ENCODE data around the gene C1QTNF8. TPM values are rescaled to one million over a fixed set of nuclear protein-coding genes. Genes with fewer than 3 reads are reported as not detected.

Gene C1QTNF8
- total RNA-seq, 1 donor, result not detected

DNA sequence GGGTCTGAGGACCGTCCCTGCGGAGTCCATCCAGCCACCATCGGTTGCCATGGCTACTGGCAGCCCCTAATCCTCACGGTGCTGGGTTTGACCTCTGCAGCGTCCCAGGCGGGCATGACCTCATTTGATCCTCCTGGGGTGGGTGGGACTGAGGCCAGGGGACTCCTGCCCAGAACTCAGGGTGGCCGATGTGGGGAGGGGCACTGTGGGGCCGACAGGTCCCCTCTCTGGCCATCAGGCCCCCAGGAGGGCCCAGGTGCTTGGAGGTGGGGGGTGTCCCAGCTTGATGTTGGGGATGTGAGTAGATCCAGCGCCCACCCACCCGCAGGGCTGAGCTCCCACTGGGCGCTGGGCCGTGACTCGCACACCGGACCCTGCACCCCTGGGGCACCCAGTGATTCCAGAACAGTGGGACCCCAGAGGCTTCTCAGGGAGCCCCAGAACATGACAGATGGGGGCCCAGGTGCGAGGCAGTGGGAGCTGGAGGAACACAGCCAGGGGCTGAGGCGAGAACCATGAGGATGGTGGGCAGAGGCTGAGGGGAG is 25.1 kb downstream of the C1QTNF8 start:
- TF ChIP-seq CTCF (IDR thresholded peaks at IDR 0.05; ENCODE audit: extremely low read depth, low read depth, low read length), result no peak
- Histone ChIP-seq H3K36me3 (ENCODE audit: insufficient read depth, low read length) (no peaks in the 10 kb centered on the region), H3K27me3 (ENCODE audit: insufficient read depth, low read length) (peaks cover 22% of the 10 kb centered on the region), H3K27ac (ENCODE audit: low read depth, low read length) (no peak overlapping the region), H3K79me2 (ENCODE audit: insufficient read depth, low read length) (no peaks in the 10 kb centered on the region), H4K20me1 (ENCODE audit: insufficient read depth, low read length) (no peaks in the 10 kb centered on the region), H3K4me3 (ENCODE audit: insufficient read depth, low read length) (no peak overlapping the region), H3K4me2 (ENCODE audit: insufficient read depth, low read length) (no peak overlapping the region), H3K4me1 (ENCODE audit: insufficient read depth, low read length) (no peaks in the 10 kb centered on the region), H3K9me3 (ENCODE audit: low read depth, low read length) (no peaks in the 10 kb centered on the region), H2AFZ (ENCODE audit: low read length) (no peak overlapping the region)
- no peak for DNase-seq (ENCODE audit: insufficient read length, low spot score, missing footprints)

DNA sequence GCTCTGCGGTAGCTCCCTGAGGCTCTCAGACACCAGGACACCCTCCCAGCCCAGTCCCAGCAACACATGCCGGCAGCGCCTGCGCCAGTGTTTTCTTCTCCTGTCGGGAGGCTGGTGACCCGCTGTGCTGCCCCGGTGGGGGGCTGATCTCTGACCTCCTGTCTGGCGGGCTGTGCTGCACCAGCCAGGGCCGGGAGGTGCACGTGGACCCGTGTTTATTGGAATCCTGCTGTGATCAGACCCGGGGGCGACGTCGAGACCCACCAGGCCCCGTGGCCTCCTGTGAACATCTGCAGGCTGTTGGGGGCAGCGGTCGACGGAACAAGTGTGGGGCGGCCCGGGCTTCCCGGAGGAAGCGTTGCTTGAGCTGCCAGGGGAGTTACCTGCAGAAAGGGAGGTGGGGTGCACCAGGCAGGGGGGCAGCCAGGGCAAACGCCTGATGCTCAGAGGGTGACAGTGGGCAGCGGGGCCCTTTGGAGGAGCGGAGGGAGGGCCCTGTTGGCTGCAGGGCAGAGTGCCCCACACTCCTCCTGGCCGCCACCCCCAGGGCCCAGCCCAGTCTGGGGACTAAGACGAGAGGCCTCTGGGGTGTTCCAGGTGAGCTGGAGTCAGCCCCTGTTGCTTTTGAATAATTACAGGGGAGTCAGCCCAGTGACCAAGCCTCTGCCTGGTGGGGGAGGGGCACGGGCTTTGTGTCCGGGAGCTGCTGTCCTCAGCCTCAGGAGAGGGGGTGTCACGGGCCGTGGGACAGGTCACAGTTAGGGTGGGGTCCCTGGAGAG is 25.8 kb downstream of the C1QTNF8 start:
- no peaks in the 10 kb centered on the region for H3K79me2 ChIP-seq (ENCODE audit: insufficient read depth, low read length)
- H3K27ac ChIP-seq (ENCODE audit: low read depth, low read length), result no peak overlapping the region
- H3K4me3 ChIP-seq (ENCODE audit: insufficient read depth, low read length), result no peak overlapping the region
- H3K27me3 ChIP-seq (ENCODE audit: insufficient read depth, low read length), result peaks cover 19% of the 10 kb centered on the region
- no peak overlapping the region for H2AFZ ChIP-seq (ENCODE audit: low read length)
- H3K36me3 ChIP-seq (ENCODE audit: insufficient read depth, low read length), result no peaks in the 10 kb centered on the region
- DNase-seq (ENCODE audit: insufficient read length, low spot score, missing footprints), result no peak
- H3K4me2 ChIP-seq (ENCODE audit: insufficient read depth, low read length), result no peak overlapping the region
- H3K4me1 ChIP-seq (ENCODE audit: insufficient read depth, low read length), result no peaks in the 10 kb centered on the region
- no peaks in the 10 kb centered on the region for H4K20me1 ChIP-seq (ENCODE audit: insufficient read depth, low read length)
- TF ChIP-seq CTCF (IDR thresholded peaks at IDR 0.05; ENCODE audit: extremely low read depth, low read depth, low read length), result no peak
- no peaks in the 10 kb centered on the region for H3K9me3 ChIP-seq (ENCODE audit: low read depth, low read length)

DNA sequence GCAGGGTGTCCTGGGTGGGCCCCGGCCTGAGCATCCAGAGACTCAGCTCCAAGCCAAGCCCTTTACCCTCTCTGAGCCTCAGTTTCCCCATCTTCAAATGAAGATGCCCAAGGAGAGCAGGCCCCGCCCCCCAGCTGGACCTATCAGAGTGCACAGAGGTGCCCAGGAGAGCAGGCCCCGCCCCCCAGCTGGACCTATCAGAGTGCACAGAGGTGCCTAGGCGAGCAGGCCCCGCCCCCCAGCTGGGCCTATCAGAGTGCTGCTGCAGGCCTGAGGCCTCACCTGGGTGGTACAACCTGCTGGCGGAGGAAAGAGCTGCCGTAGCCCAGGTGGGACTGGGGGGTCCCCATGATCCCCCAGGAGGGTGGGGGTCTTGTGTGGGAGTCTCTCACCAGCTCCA is 26.9 kb downstream of the C1QTNF8 start:
- Histone ChIP-seq H3K27me3 (ENCODE audit: insufficient read depth, low read length) (peaks cover 20% of the 10 kb centered on the region), H3K4me2 (ENCODE audit: insufficient read depth, low read length) (no peak overlapping the region), H3K4me3 (ENCODE audit: insufficient read depth, low read length) (no peak overlapping the region), H2AFZ (ENCODE audit: low read length) (no peak overlapping the region), H3K4me1 (ENCODE audit: insufficient read depth, low read length) (no peaks in the 10 kb centered on the region), H3K79me2 (ENCODE audit: insufficient read depth, low read length) (no peaks in the 10 kb centered on the region), H3K9me3 (ENCODE audit: low read depth, low read length) (no peaks in the 10 kb centered on the region), H3K27ac (ENCODE audit: low read depth, low read length) (no peak overlapping the region), H3K36me3 (ENCODE audit: insufficient read depth, low read length) (no peaks in the 10 kb centered on the region), H4K20me1 (ENCODE audit: insufficient read depth, low read length) (no peaks in the 10 kb centered on the region)
- no peak for DNase-seq (ENCODE audit: insufficient read length, low spot score, missing footprints)
- no peak for TF ChIP-seq CTCF (IDR thresholded peaks at IDR 0.05; ENCODE audit: extremely low read depth, low read depth, low read length)

DNA sequence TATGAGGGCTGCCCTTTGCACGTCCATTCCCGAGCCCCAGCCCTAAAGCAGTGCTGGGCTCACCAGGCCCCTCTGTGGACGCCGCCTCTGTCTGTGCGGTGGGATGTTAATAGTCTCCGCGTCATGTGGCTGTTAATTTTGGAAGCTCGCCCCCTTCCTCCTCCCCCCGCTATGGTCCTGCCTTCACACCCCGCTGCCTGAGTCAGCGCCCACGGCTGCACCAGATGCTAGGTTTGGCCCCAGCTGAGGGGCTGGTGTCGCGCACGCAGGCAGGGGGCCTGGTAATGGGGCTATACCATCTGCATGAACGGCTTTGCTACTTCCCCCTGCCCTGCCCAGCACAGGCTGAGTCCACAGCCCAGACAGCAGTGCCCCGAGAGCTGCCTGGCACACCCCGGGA is 27.6 kb downstream of the C1QTNF8 start:
- no peaks in the 10 kb centered on the region for H4K20me1 ChIP-seq (ENCODE audit: insufficient read depth, low read length)
- no peaks in the 10 kb centered on the region for H3K79me2 ChIP-seq (ENCODE audit: insufficient read depth, low read length)

More for the DNA sequence above, 27.6 kb downstream of the C1QTNF8 start:
- H3K36me3 ChIP-seq (ENCODE audit: insufficient read depth, low read length), result no peaks in the 10 kb centered on the region
- peaks cover 19% of the 10 kb centered on the region for H3K27me3 ChIP-seq (ENCODE audit: insufficient read depth, low read length)
- H3K4me2 ChIP-seq (ENCODE audit: insufficient read depth, low read length), result no peak overlapping the region
- DNase-seq (ENCODE audit: insufficient read length, low spot score, missing footprints), result no peak
- TF ChIP-seq CTCF (IDR thresholded peaks at IDR 0.05; ENCODE audit: extremely low read depth, low read depth, low read length), result no peak
- H2AFZ ChIP-seq (ENCODE audit: low read length), result no peak overlapping the region
- no peaks in the 10 kb centered on the region for H3K9me3 ChIP-seq (ENCODE audit: low read depth, low read length)
- H3K4me3 ChIP-seq (ENCODE audit: insufficient read depth, low read length), result no peak overlapping the region
- no peaks in the 10 kb centered on the region for H3K4me1 ChIP-seq (ENCODE audit: insufficient read depth, low read length)
- no peak overlapping the region for H3K27ac ChIP-seq (ENCODE audit: low read depth, low read length)
